NCI-H69 (cell line): Measurements from ENCODE around the gene ZNF566.
"Not testable (repeated sequence)": the region's sequence is repeated elsewhere in the genome, so short reads cannot be mapped to it uniquely, and the experiment has no call there.

Experiments
- DNase-seq: peaks from one replicate; lab custom pipeline; 2025; lab: John Stamatoyannopoulos, UW

Gene ZNF566

GRCh38 chr19:36489118-36489919, at the start of gene ZNF566:
Gene ZNF566, minus strand, starts transcription at chr19:36489561. Its CDS starts 13,004 bp downstream, at chr19:36476557.
- peak; percentile 99 for DNase-seq

DNA sequence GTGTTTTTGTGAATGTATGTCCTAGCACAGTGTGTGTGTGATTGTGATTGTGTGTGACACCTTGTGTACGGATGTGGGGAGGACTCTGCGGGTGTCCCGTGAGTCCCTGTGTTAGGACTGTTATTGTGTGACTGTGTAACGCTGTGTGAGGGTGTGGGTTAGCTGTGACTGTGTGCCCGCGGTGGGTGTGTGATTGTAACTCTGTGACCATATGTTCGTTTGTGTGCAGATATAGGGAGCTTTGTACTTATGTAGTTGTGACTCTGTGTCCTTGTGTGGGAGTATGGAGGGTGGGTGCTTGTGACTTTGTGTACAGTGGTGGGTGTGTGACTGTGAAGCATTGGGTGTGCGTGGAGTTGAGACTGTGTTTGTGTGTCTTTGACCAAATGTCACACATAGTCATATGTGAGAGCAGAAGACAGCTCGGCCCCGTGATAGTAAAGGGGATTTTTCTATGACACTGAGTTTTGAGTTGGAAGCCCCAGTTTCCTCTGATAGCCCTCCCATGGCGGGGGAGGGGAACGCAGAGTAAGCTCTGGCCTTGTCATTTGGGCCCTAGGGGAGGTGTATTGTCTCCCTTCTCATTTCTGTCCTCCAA, 39.7 kb upstream of the ZNF566 start:
- no peak for DNase-seq

- DNase-seq, result peak; percentile 98
These were observed 39.0 kb upstream of the ZNF566 start, which contains the start of gene ZNF260 for GRCh38 chr19:36528194-36528920. Gene ZNF260, minus strand, starts transcription at chr19:36528271. Its CDS starts 13,033 bp downstream, at chr19:36515238.

- no peak for DNase-seq
These were observed 38.5 kb upstream of the ZNF566 start for GRCh38 chr19:36527873-36528193.

DNA sequence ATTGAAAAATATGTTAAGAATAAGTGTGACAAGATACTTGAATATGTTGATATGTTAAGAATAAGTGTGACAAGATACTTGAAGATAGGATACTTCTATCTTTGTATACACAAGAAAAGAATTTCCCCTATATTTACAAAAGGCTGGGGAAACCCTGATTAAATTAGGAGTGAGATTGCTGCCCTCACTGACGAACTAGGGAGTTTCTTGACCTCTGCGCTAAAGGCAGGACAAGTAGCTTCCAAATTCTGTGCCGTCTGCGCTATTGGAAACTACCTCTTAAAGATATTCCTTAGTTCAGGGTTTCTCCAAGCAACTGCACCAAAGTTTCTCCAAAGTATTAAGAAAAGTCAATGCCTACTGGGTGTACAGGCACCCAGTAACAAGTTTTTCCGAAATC, 38.0 kb upstream of the ZNF566 start:
- peak; percentile 24 for DNase-seq

GRCh38 chr19:36526581-36526980, 37.2 kb upstream of the ZNF566 start:
- DNase-seq, result no peak

GRCh38 chr19:36524617-36525016, 35.3 kb upstream of the ZNF566 start:
- DNase-seq, result no peak

DNA sequence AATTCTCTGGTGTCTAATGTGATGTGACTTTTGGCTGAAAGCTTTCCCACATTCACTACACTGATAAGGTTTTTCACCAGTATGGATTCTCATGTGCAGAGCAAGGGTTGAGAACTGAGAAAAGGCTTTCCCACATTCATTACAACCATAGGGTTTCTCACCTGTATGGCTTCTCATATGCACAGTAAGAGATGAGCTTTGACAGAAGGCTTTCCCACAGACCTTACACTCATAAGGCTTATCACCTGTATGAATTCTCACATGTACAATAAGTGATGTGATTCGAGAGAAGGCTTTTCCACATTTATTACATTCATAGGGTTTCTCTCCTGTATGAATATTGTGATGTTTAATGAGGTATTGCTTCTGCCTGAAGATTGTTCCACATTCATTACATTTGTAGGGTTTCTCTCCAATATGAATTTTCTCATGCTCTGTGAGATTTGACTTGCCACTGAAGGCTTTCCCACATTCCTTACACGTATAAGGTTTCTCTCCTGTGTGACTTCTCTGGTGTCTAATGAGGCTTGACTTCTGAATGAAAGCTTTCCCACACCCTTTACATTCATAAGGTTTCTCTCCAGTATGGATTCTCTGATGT, 24.8 kb upstream of the ZNF566 start:
- DNase-seq, result no peak

GRCh38 chr19:36508325-36508724, 19.0 kb upstream of the ZNF566 start:
- peak; percentile 5 for DNase-seq

GRCh38 chr19:36501973-36502372, 12.6 kb upstream of the ZNF566 start:
- DNase-seq, result no peak

- no peak for DNase-seq
These were observed 7.6 kb upstream of the ZNF566 start for GRCh38 chr19:36497001-36497400.

DNA sequence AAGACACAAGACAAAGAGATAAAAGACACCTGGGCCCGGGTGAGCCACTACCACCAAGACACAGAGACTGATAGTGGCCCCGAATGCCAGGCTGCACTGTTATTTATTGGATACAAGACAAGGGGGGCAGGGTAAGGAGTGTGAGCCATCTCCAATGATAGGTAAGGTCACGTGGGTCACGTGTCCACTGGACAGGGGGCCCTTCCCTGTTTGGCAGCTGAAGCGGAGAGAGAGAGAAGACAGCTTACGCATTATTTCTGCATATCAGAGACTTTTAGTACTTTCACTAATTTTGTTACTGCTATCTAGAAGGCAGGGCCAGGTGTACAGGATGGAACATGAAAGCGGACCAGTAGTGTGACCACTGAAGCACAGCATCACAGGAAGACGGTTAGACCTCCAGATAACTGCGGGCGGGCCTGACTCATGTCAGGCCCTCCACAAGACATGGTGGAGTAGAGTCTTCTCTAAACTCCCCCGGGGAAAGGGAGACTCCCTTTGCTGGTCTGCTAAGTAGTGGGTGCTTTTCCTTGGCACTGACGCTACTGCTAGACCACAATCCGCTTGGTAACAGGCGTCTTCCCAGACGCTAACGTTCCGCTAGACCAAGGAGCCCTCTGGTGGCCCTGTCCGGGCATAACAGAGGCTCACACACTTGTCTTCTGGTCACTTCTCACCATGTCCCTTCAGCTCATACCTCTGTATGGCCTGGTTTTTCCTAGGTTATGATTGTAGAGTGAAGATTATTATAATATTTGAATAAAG, 3.5 kb upstream of the ZNF566 start:
- DNase-seq, result peak; percentile 35

DNA sequence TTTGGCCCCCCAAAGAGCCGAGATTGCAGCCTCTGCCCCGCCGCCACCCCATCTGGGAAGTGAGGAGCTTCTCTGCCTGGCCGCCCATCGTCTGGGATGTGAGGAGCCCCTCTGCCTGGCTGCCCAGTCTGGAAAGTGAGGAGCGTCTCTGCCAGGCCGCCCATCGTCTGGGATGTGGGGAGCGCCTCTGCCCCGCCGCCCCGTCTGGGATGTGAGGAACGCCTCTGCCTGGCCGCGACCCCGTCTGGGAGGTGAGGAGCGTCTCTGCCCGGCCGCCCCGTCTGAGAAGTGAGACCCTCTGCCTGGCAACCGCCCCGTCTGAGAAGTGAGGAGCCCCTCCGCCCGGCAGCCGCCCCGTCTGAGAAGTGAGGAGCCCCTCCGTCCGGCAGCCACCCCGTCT, 1.5 kb upstream of the ZNF566 start:
- DNase-seq, result not testable (repeated sequence)

GRCh38 chr19:36489920-36490415, 607 bp upstream of the ZNF566 start:
- peak; percentile 96 for DNase-seq

DNA sequence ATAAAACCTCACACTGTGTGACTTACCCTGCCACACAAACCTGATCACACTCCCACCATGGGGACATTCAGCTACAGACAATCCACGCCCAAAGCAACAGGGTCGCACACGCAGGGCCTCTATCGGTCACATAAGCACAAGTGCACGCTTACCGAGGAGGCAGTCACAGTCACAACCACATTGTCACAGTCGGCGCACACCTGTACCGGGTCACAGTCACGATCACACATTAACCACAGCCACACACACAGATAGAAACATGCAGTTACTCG, 579 bp downstream of the ZNF566 start:
- DNase-seq, result peak; percentile 76

DNA sequence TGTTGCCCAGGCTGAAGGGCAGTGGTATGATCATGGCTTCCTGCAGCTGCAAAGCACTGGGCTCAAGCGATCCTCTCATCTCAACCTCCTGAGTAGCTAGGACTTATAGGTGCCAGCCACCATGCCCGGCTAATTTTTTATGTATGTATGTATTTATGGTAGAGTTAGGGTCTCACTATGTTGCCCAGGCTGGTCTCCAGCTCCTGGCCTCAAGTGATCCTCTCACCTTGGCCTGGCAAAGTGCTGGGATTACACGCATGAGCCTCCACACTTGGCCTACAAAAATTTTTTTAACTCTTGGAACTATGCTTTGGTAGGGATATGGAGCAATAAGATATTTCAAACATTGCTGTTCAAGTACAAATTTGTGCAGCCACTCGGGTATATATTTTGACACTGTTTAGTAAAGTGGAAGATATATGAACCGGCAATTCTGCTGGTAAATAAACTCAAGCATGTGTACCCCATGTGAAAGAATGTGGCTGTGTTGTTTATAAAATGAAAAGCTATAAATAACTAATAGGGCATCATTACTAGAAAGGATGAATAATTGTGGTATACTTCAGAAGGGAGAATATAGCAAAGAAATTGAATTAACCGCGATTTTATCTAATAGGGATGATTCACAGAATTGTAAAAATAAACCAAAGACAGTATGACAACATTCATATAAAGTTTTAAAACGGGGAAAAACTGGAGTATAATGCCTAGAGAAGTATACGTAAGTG, 1.1 kb downstream of the ZNF566 start:
- DNase-seq, result no peak

- no peak for DNase-seq
These were observed 5.7 kb downstream of the ZNF566 start for GRCh38 chr19:36483653-36484052.

DNA sequence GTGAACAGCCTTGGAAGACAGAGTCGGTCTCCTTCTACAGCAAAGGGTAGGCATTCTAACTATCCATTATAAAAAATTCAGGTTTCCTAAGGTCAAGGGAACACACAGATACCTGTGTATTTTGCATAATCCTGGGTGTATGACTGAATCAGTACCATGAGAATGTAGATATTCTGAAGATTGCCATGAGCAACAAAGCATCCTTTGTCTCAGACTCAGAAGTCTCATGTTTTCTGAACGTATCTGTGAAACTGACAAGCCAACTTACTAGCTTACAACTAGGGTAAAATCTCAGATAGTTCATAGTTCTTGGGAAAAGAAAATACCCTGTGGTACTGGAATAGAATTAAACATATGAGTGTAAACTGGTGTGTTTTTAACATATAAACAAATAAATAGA, 6.5 kb downstream of the ZNF566 start:
- no peak for DNase-seq

DNA sequence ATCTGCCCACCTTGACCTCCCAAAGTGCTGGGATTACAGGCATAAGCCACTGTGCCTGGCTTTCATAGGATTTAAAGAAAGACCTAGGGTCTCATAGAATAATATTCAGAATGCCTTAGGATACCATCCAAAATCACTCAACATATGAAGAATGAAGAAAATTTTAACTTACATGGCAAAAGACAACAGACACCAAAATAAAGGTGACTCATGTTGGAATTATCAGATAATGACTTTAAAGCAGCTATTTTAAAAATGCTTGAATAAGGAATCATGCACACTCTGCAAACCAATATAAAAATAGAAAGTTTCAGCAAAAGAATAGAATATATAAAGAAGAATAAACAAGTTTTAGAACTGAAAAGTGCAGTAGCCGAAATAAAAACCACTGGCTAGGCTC, 29.3 kb downstream of the ZNF566 start:
- no peak for DNase-seq

- no peak for DNase-seq
These were observed 32.5 kb downstream of the ZNF566 start for GRCh38 chr19:36456831-36457230.

DNA sequence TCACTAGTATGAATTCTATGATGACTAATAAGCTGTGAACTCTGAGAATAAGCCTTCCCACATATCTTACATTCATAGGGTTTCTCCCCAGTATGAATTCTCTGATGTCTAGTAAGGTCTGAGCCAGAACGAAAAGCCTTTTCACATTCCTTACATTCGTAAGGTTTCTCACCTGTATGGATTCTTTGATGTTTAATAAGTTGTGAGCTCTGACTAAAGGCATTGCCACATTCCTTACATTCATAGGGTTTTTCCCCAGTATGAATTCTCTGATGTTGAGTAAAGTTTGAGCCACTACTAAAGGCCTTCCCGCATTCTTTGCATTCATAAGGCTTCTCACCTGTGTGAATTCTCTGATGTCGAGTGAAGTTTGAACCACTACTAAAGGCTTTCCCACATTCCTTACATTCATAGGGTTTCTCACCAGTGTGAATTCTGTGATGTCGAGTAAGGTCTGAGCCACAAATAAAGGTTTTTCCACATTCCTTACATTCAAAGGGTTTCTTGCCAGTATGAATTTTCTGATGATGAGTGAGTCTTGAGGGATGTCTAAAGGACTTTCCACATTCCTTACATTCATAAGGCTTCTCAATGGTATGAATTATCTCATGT, 40.2 kb downstream of the ZNF566 start:
- no peak for DNase-seq
